Kidney epithelial cell (primary cell): ENCODE measurements around the gene MLEC. TPM values are rescaled to one million over a fixed set of nuclear protein-coding genes. Genes with fewer than 3 reads are reported as not detected.

ENCODE experiments used
- DNase-seq: peaks from one replicate; pipeline ENCODE4 v3.0.0-alpha.2; 2010; ENCODE audit warnings: low read depth
- H3K27me3 ChIP-seq: 2 replicates; pipeline ENCODE4 v1.6.0; 2011; ENCODE audit warnings: low read length; ENCODE audit not compliant: control insufficient read depth, insufficient read depth
- H3K36me3 ChIP-seq: 2 replicates; pipeline ENCODE4 v1.5.1; 2011; ENCODE audit warnings: low read length; ENCODE audit not compliant: control insufficient read depth, insufficient read depth
- H3K4me3 ChIP-seq: 2 replicates; pipeline ENCODE4 v1.5.1; 2011; ENCODE audit warnings: low read depth, mild to moderate bottlenecking, control low read depth, low read length
- CTCF ChIP-seq: IDR thresholded peaks from 2 replicates; pipeline ENCODE4 v1.5.1; 2011; ENCODE audit warnings: mild to moderate bottlenecking, moderate library complexity, low read length, control low read depth, inconsistent platforms; ENCODE audit not compliant: insufficient read depth, poor library complexity, severe bottlenecking
- total RNA-seq: library from RNA; depleted of rRNA; stranded (reverse); fragments of >200 nt; gene quantifications from 2 replicates; pipeline ENCODE4 v1.2.3, GENCODE V29; 2015

The MLEC gene
- total RNA-seq, 1 donor from 2014 or later, result 82.3 TPM

DNA sequence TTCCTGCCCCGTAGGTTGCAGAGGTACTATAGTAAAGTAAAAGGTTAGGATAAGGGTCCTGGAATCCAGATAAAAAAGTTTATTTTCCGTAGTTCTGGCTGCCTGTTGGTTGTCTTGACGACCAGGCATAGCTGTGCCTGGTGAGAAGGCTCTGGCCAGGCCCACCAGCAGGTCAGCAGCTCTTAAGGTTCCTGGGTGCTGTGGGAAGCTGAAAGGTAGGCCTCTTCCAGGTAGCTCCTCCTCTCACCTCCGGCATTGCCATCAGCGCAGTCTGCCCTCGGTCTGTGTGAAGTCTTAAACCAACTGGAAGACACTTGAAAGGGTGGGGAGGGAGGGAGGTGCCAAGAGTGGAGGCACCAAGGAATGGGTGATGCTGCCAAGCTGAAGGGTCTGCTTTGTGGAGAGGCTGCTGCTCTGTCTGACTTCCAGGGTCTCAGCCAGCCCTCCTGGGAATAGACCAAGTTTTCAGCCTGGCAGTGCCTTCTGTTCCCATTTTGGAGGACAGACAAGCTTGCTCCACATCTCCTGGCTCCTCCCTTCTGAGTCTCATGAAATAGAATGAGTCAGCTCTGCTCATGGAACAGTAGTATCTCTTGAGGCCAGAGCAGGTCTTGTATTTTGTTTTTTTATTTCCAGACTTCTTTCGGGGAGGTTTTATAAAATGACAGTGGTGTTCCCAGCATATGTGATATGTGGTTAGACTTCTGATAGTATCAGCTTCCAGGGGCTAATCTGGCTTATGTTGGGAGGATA is 33.5 kb downstream of the MLEC start:
- no peak overlapping the region for H3K4me3 ChIP-seq
- no peaks in the 10 kb centered on the region for H3K27me3 ChIP-seq
- H3K36me3 ChIP-seq, result peaks cover 7% of the 10 kb centered on the region
- no peak for TF ChIP-seq CTCF
- DNase-seq, result no peak

- no peak for DNase-seq
- no peaks in the 10 kb centered on the region for H3K27me3 ChIP-seq
- no peak overlapping the region for H3K4me3 ChIP-seq
- peaks cover 5% of the 10 kb centered on the region for H3K36me3 ChIP-seq
- no peak for TF ChIP-seq CTCF
Measured at GRCh38 chr12:120720987-120721801, 34.2 kb downstream of the MLEC start.

GRCh38 chr12:120721866-120722265 is 34.9 kb downstream of the MLEC start:
- Histone ChIP-seq H3K36me3 (peaks cover 5% of the 10 kb centered on the region), H3K4me3 (no peak overlapping the region), H3K27me3 (no peaks in the 10 kb centered on the region)
- no peak for DNase-seq
- TF ChIP-seq CTCF, result no peak

GRCh38 chr12:120722784-120723183 is 35.8 kb downstream of the MLEC start:
- H3K36me3 ChIP-seq, result peaks cover 5% of the 10 kb centered on the region
- no peak for DNase-seq
- H3K4me3 ChIP-seq, result no peak overlapping the region
- no peaks in the 10 kb centered on the region for H3K27me3 ChIP-seq
- TF ChIP-seq CTCF, result no peak

GRCh38 chr12:120724720-120725119 is 37.8 kb downstream of the MLEC start:
- Histone ChIP-seq H3K36me3 (peaks cover 5% of the 10 kb centered on the region), H3K27me3 (no peaks in the 10 kb centered on the region), H3K4me3 (no peak overlapping the region)
- no peak for TF ChIP-seq CTCF
- no peak for DNase-seq
